ENCODE measurements around the gene RNLS.

GRCh38 chr10:88395677-88396076, 187.4 kb downstream of the RNLS start:
- TF ChIP-seq POLR2AphosphoS5 (IDR thresholded peaks at IDR 0.05; ENCODE audit: low read depth, low read length) (no peak), POLR2A (IDR thresholded peaks at IDR 0.05; ENCODE audit: low read depth, low read length) (no peak), TAF1 (IDR thresholded peaks at IDR 0.05; ENCODE audit: borderline replicate concordance, low read depth, low read length) (no peak)
